HepG2 (cell line): ENCODE measurements around the gene EPN2. TPM values are rescaled to one million over a fixed set of nuclear protein-coding genes. Genes with fewer than 3 reads are reported as not detected.

ENCODE experiments used
- ELF1 ChIP-seq: sonication (generic); formaldehyde crosslinking; IDR thresholded peaks from 2 replicates; pipeline ENCODE4 v1.4.0; 2020; ENCODE audit warnings: missing genetic modification reagents
- ERF ChIP-seq: IDR thresholded peaks from 2 replicates; pipeline ENCODE4 v1.6.1; 2018; ENCODE audit warnings: missing biosample characterization, missing genetic modification reagents
- HOXD1 ChIP-seq: sonication (generic); formaldehyde crosslinking; IDR thresholded peaks from 2 replicates; pipeline ENCODE4 v1.5.0; 2020; ENCODE audit warnings: missing genetic modification reagents
- IRX3 ChIP-seq: sonication (generic); formaldehyde crosslinking; IDR thresholded peaks from 2 replicates; pipeline ENCODE4 v1.8.1; 2023; ENCODE audit warnings: mild to moderate bottlenecking, low read depth, missing genetic modification reagents, borderline replicate concordance
- KAT8 ChIP-seq: IDR thresholded peaks from 2 replicates; pipeline ENCODE4 v1.6.1; 2016; ENCODE audit warnings: missing genetic modification reagents, missing compliant biosample characterization
- KDM2A ChIP-seq: sonication (generic); formaldehyde crosslinking; IDR thresholded peaks from 2 replicates; pipeline ENCODE4 v1.4.0; 2020; ENCODE audit warnings: low read depth, missing genetic modification reagents, borderline replicate concordance
- KIAA2018 ChIP-seq: sonication (generic); formaldehyde crosslinking; IDR thresholded peaks from 2 replicates; pipeline ENCODE4 v1.5.0; 2020; ENCODE audit warnings: mild to moderate bottlenecking, missing genetic modification reagents, borderline replicate concordance
- MLLT10 ChIP-seq: sonication (generic); formaldehyde crosslinking; IDR thresholded peaks from 2 replicates; pipeline ENCODE4 v1.4.0; 2020; ENCODE audit warnings: missing genetic modification reagents
- PPARG ChIP-seq: conservative IDR thresholded peaks from 2 replicates; pipeline ENCODE4 v1.6.1; 2016; ENCODE audit warnings: missing biosample characterization, missing genetic modification reagents
- SP1 ChIP-seq, 2 experiments: fragments of 450-650 bp in 1 of 2; sonication (generic) in 1 of 2; formaldehyde crosslinking in 1 of 2; IDR thresholded peaks; 2 replicates each; pipeline versions ENCODE4 v1.4.0 to v1.6.1; 2016 to 2020; ENCODE audit warnings: missing genetic modification reagents in 1 of 2
- SRY ChIP-seq: sonication (generic); formaldehyde crosslinking; IDR thresholded peaks from 2 replicates; pipeline ENCODE4 v1.8.0; 2022; ENCODE audit warnings: mild to moderate bottlenecking, missing genetic modification reagents
- TEAD2 ChIP-seq: sonication (generic); formaldehyde crosslinking; IDR thresholded peaks from 2 replicates; pipeline ENCODE4 v1.9.0; 2021; ENCODE audit warnings: missing genetic modification reagents
- ZNF205 ChIP-seq: IDR thresholded peaks from 2 replicates; pipeline ENCODE4 v1.6.1; 2018; ENCODE audit warnings: missing biosample characterization, missing genetic modification reagents
- ZNF253 ChIP-seq: sonication (generic); formaldehyde crosslinking; IDR thresholded peaks from 2 replicates; pipeline ENCODE4 v1.8.0; 2022; ENCODE audit warnings: mild to moderate bottlenecking, missing genetic modification reagents, borderline replicate concordance
- ZNF550 ChIP-seq: sonication (generic); formaldehyde crosslinking; IDR thresholded peaks from 2 replicates; pipeline ENCODE4 v1.4.0; 2020; ENCODE audit warnings: mild to moderate bottlenecking, missing genetic modification reagents, borderline replicate concordance
- ZNF605 ChIP-seq: sonication (generic); formaldehyde crosslinking; IDR thresholded peaks from 2 replicates; pipeline ENCODE4 v1.8.0; 2022; ENCODE audit warnings: mild to moderate bottlenecking, missing genetic modification reagents
- ZNF670 ChIP-seq: sonication (generic); formaldehyde crosslinking; IDR thresholded peaks from 2 replicates; pipeline ENCODE4 v1.8.0; 2022; ENCODE audit warnings: mild to moderate bottlenecking, missing genetic modification reagents, borderline replicate concordance
- polyA plus RNA-seq, 8 experiments: library from polyadenylated mRNA; depleted of rRNA in 3 of 8; stranded (reverse) in 7 of 8; unstranded in 1 of 8; fragments of >200 nt; fragmentation: Illumina TruSeq in 4 of 8; extraction: Trizol in 4 of 8; gene quantifications; 2 replicates each; pipeline versions ENCODE4 v1.2.1 to v1.2.3, GENCODE V29; 2011 to 2016; ENCODE audit warnings: low read depth in 4 of 8, missing spikeins in 1 of 8, mixed read lengths in 1 of 8; ENCODE audit not compliant: insufficient read depth in 1 of 8
- total RNA-seq, 5 experiments: library from RNA; depleted of rRNA; stranded (reverse); fragments of >200 nt; fragmentation: Illumina TruSeq; extraction: Trizol; gene quantifications; 2 replicates each; pipeline ENCODE4 v1.2.3, GENCODE V29; 2016; ENCODE audit warnings: low read depth in 1 of 5
- TF ChIP-seq, protein P1 (sequence below): sonication (generic); formaldehyde crosslinking; IDR thresholded peaks from 2 replicates; pipeline ENCODE4 v1.5.0; 2020; ENCODE audit warnings: missing genetic modification reagents
- TF ChIP-seq, protein P2 (sequence below): sonication (generic); formaldehyde crosslinking; IDR thresholded peaks from 2 replicates; pipeline ENCODE4 v1.5.1; 2020; ENCODE audit warnings: missing genetic modification reagents, mild to moderate bottlenecking, borderline replicate concordance

Gene EPN2
- total and polyA plus RNA-seq, 2 of the 13 experiments (the other 11 are each of a cell fraction or from before 2014, with no cell fraction given), result 7.8 to 19.2 TPM

DNA sequence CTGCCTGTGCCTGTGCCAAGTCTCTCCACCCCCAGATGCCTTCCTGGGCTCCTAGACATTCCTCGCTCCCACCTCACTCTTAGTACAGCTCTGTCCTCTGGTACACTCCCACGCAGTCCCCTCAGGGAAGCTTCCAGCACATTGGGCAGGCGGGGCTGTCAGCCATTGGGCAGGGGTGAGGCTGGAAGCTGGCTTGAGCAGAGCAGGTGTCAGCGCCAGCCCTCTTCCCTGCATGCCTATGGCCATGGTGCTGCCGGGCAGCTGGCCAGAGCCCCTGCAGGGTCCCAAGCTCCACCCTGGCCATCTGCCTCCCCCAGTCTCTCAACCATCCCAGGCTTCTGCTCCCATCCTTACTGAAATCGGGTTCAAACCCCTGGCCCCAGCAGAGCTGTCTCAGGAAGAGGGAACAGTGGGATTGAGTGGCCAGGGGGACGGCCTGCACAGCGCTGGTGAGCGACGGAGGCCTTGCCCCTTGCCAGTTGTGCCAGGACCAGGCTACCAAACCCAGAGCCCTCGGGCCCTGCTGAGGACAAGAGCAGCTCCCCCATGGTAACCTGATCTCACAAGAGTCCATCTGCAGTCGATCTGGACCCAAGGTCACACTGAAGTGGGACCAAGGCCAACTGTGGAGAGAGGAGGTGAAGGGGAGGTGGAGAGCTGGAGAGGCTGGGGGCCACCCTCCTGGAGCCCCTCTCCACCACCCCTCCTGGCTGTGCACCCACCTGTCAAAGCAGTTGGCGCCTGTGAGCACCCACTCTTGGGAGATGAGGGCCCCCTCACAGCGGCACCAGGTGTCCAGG, 127.7 kb downstream of the EPN2 start (continued):
- no peak for TF ChIP-seq KIAA2018 (CRISPR knock-in tag)
- TF ChIP-seq ZNF253 (CRISPR knock-in tag), result no peak
- TF ChIP-seq, protein P1, sequence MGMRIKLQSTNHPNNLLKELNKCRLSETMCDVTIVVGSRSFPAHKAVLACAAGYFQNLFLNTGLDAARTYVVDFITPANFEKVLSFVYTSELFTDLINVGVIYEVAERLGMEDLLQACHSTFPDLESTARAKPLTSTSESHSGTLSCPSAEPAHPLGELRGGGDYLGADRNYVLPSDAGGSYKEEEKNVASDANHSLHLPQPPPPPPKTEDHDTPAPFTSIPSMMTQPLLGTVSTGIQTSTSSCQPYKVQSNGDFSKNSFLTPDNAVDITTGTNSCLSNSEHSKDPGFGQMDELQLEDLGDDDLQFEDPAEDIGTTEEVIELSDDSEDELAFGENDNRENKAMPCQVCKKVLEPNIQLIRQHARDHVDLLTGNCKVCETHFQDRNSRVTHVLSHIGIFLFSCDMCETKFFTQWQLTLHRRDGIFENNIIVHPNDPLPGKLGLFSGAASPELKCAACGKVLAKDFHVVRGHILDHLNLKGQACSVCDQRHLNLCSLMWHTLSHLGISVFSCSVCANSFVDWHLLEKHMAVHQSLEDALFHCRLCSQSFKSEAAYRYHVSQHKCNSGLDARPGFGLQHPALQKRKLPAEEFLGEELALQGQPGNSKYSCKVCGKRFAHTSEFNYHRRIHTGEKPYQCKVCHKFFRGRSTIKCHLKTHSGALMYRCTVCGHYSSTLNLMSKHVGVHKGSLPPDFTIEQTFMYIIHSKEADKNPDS (CRISPR knock-in tag), result no peak
- TF ChIP-seq ZNF205 (CRISPR knock-in tag), result 0 out of 2 replicates have a peak, but pooled peaks have one; percentile 33
- TF ChIP-seq ERF, result 0 out of 2 replicates have a peak, but pooled peaks have one; percentile 40
- no peak for TF ChIP-seq SP1 (IDR thresholded peaks at IDR 0.05)
- no peak for TF ChIP-seq SP1 (CRISPR knock-in tag; IDR thresholded peaks at IDR 0.05)
- no peak for TF ChIP-seq IRX3
- no peak for TF ChIP-seq TEAD2 (CRISPR knock-in tag)
- TF ChIP-seq ZNF670 (CRISPR knock-in tag), result no peak
- TF ChIP-seq PPARG, result peak; percentile 57; the same call in 1 of the 2 replicates
- peak; percentile 37; the same call in 1 of the 2 replicates for TF ChIP-seq KDM2A (CRISPR knock-in tag)
- no peak for TF ChIP-seq ZNF605 (CRISPR knock-in tag)
- no peak for TF ChIP-seq ELF1
- no peak for TF ChIP-seq HOXD1 (CRISPR knock-in tag)
- TF ChIP-seq, protein P2, sequence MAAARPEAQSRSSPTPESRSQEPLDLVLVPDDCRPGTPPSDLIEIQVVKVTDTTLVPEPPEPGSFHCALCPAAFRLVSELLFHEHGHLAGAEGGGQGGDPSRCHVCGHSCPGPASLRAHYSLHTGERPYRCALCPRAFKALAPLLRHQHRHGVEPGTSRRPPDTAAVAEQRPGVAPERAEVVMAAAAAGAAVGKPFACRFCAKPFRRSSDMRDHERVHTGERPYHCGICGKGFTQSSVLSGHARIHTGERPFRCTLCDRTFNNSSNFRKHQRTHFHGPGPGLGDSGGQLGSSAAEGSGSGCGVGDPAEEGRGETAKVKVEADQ, result no peak; the same call in 1 of the 2 replicates
- TF ChIP-seq KAT8 (CRISPR knock-in tag), result no peak
- no peak for TF ChIP-seq SRY (CRISPR knock-in tag)
- no peak for TF ChIP-seq MLLT10
- TF ChIP-seq ZNF550, result no peak
